HG02885 (cell line): ENCODE measurements around the gene FAM53A.
"Not testable (repeated sequence)": the region's sequence is repeated elsewhere in the genome, so short reads cannot be mapped to it uniquely, and the experiment has no call there.

Source experiments
- ATAC-seq: cut with Tn5 transposase; IDR thresholded peaks from one replicate; pipeline ENCODE4 v1.9.1; 2021; ENCODE audit warnings: mild to moderate bottlenecking; ENCODE audit not compliant: unreplicated experiment, poor library complexity

FAM53A gene

GRCh38 chr4:1690698-1691097 lies 6.6 kb upstream of the FAM53A start:
- ATAC-seq, result no peak

GRCh38 chr4:1686440-1687036 lies 2.4 kb upstream of the FAM53A start:
- ATAC-seq, result no peak

GRCh38 chr4:1685235-1686150 lies 1.4 kb upstream of the FAM53A start:
- no peak for ATAC-seq

GRCh38 chr4:1684506-1685234 lies 557 bp upstream of the FAM53A start:
- no peak for ATAC-seq

GRCh38 chr4:1683261-1683735 lies 815 bp downstream of the FAM53A start:
- no peak for ATAC-seq

GRCh38 chr4:1682860-1683259 lies 1.3 kb downstream of the FAM53A start:
- ATAC-seq, result no peak

GRCh38 chr4:1678244-1678643 lies 5.9 kb downstream of the FAM53A start:
- ATAC-seq, result no peak

- no peak for ATAC-seq
These were observed 7.2 kb downstream of the FAM53A start for GRCh38 chr4:1676605-1677525.

- ATAC-seq, result no peak
These were observed 8.3 kb downstream of the FAM53A start for GRCh38 chr4:1675802-1676137.

GRCh38 chr4:1675136-1675801 lies 8.8 kb downstream of the FAM53A start:
- ATAC-seq, result no peak

- no peak for ATAC-seq
These were observed 9.4 kb downstream of the FAM53A start for GRCh38 chr4:1674682-1675081.

- ATAC-seq, result no peak
These were observed 10.4 kb downstream of the FAM53A start for GRCh38 chr4:1673671-1674070.

GRCh38 chr4:1671011-1671410 lies 13.1 kb downstream of the FAM53A start:
- not testable (repeated sequence) for ATAC-seq

GRCh38 chr4:1670279-1670678 lies 13.8 kb downstream of the FAM53A start:
- no peak for ATAC-seq

- ATAC-seq, result no peak
These were observed 14.3 kb downstream of the FAM53A start for GRCh38 chr4:1669850-1670249.

GRCh38 chr4:1669270-1669669 lies 14.8 kb downstream of the FAM53A start:
- ATAC-seq, result no peak

GRCh38 chr4:1668488-1668840 lies 15.6 kb downstream of the FAM53A start:
- no peak for ATAC-seq

GRCh38 chr4:1667273-1667672 lies 16.8 kb downstream of the FAM53A start:
- no peak for ATAC-seq

GRCh38 chr4:1666391-1666790 lies 17.7 kb downstream of the FAM53A start:
- no peak for ATAC-seq

- ATAC-seq, result no peak
These were observed 20.0 kb downstream of the FAM53A start for GRCh38 chr4:1664141-1664540.
